Fibroblast of skin of right biceps (primary cell): ENCODE results near the gene UBE2G2.

Experiments
- DNase-seq: peaks from one replicate; pipeline ENCODE4 v3.0.0-alpha.2; 2013

The UBE2G2 gene

DNA sequence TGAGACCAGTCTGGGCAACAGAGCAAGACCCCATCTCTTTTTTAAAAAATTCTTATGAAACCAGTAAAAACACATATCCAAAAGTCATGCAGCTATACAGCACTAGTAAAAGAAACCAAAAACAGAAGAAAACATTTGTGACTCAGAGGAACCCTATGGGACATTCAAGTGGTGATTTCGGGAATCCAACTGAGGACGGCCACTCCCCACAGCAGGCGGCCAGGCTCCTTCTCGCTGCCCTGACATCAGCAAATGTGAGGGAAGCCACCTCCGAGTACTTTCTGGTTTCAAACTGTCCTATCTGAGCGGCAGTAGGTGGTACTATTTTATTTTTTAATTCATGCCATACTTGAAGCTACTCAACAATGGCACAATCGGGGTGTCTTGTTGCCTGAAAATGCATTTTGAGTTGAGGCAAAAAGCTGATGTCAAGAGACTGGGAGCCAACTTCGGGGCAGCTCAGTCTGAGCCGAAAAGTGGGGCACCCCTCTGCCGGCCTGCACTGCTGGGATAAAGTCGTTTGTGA is 12.9 kb upstream of the UBE2G2 start:
- DNase-seq, result no peak

DNA sequence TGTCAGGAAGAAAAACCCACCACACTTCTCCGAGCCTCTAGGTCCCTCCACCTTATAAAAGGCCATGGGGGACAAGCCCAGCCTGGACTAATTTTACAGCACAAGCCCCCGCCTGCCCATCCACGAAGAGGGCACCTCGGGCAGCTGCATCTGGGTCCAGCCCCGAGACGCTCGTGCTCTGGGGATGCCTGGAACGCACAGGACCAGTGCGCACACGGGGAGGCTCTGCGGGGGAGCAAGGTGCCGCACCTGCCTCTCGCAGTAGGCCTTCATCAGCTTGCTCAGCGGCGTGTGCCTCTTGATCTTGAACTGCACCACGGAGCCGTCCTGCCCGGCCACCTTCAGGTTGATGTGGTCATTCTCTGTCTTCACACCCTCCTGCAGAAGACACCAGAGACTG is 12.1 kb upstream of the UBE2G2 start:
- no peak for DNase-seq

DNA sequence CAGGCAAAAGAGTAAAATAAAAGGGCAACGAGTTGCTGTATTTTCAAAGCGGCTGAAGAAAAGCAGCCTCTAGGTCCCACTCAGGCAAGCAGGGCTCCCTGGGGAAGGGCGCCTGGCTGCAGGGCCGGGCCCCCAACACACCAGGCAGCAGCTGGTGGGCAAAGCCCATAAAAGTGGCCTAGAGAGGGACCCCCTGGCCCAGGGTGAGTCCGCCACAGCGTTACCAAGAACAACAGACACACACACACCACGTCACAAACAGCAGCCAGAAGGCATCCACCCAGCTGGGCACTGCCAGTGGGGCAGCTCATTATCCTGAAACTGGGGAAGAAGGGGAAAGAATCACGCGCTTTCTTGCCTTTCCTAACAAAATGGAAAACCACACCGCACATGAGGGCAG is 11.5 kb upstream of the UBE2G2 start:
- no peak for DNase-seq

DNA sequence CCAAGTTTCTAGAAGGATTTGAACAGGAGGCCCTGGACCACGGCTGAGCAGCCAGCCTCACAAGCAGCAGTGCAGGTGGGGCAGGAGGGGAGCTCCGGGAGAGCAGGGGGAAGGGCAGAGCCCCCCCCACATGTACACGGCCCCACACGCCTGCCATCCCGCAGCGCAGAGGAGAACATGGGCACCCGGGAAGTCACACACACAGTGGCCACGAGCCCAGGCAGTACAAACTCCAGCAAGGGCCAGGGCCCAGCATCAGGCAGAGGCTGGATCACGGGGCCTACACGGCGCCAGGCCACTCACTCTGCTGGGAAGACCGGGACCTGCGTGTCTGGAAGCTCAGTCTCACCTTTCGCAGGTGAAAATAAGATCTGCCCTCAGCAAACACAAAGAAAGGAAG is 11.0 kb upstream of the UBE2G2 start:
- DNase-seq, result no peak

DNA sequence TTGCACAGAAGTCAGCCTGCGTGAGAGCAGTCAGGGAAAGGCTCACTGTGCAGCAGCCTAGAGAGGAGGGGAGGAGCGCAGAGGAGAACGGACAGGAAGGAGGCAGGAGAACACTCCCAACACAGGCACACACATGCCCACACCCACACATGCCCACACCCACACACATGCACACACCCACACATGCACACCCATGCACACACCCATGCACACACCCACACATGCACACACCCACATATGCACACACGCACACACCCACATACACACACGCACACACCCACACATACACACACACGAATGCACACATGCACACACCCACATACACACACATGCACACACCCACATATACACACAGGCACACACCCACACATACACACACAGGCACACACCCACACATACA is 9.2 kb upstream of the UBE2G2 start:
- DNase-seq, result no peak

DNA sequence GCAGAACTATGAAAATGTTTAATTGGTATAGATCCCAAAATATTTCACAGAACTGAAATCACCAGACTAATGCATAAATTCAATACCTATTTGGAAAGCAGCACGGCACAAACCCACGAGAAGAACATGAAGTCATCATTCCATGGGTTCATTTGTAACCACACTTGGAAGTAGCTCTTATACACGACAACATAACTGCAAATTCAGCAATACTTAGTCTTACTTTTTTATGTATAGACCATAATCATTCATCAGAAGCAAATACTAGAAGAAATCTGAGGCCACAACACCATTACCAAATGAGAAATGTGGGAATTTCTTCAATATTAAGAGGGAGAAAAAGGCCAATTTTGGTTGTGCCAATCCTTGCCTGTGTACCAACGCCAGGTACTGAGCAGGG is 4.2 kb upstream of the UBE2G2 start:
- no peak for DNase-seq

DNA sequence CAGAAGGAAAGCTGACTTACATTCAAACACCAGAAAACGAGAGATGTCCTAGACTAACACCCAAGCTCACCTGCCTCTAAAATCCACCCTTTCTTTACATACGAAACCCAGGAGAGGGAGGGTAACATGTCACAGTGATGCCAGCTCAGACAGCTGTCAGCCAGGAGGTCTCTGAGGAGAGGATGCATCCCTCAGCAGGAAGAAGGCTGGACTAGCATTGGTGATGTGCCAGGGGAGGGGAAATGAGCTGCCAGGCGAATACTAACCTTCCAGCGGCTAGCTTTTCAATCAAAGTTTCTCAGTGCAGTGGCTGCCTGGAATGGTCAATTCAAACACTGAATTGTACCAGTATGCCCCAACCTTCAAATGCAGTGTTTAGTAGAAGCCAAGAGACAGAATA is 3.6 kb upstream of the UBE2G2 start:
- DNase-seq, result no peak

DNA sequence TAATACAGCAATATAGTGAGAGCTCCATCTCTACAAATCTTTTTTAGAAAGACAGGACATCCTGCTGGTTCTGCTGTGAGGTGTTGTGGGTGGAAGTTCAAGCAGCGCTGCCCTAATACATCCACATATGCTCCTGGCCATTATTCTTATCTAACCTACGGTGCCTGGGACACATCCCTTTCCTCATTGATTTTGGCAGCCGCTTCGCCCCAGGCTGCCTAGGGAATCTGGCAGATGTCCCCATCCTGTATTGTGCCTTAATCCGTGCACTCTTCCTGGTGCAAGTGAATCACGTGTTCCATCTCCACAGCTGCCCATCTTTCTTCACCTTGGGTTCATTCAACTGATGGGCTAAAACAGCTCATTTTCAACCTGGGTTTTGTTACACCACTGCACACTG is 3.1 kb upstream of the UBE2G2 start:
- no peak for DNase-seq

DNA sequence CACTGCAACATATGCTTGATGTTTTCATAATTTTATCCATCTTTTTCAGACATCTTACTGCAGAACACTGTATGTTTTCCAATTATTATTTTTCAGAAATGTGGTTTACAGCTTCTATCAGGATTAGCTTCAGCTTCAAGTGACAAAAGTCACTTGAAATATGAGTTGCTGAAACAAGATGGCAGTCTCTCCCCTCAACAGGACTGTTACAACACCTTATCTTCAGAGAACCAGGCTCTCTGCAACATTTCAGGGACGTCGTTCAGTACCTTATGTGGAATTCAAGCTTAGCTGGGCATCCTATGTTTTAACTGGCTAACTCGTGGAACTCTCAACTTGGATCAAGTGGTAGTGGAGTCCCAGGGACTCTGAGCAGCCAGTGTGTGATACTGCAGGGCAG is 2.0 kb upstream of the UBE2G2 start:
- no peak for DNase-seq

DNA sequence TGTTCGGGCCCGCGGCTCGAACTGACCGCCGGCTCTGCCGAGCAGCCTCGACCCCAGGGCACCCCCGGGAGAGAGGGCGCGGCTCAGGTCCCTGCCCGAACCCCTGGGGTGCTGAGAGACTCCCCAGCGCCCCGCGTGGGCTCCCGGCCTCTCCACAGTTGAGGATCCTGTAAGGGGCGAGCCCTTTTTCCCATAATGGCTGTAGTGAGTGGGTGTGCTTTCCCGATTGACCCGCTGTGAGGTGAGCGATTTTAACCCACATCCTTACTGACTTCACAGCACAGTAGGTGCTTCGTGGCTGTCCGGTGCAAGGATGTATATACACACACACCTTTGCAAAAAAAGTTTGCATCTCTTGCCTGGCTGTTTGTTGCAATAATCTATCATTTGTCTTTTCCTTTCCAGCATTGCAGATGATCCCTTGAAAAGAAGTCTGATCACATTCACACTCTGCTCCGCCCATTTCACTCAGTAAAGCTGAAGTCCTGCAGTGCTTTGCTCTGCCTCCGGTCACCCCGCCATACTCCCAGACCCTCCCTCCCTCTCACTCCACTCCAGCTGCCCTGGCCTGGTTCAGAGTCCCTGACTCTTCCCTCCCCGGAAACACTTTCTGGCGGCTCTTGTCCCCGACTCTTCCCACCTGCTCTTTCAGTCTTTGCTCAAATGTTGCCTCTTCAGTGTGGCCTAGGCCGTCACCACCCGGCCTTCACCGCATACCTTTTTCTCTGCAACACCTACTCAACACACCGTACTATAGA is 955 bp upstream of the UBE2G2 start:
- DNase-seq, result no peak

DNA sequence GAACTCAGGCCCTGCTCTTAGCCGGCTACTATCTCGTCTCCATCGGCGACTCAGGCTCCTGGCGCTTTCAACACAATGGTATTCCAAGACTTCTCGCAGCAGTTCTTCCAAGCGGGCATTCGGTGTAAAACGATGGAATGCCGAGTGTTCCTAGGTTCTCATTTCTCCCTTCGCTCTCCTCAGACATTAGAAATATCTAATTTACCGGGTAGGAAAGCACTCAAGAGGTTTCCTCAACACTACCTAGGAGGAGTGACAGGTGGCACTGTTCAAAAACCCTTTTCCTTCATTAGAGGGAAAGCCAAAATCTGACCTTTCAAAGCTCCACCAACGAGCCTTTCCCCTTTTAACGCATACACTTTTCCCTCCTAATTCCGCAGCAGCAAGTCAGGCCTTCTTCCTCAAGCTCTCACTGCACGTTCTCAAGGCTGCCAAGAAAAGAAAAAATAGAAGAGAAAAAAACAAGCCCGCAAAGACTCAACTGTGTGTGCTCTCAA is 601 bp downstream of the UBE2G2 start:
- peak; percentile 33 for DNase-seq

DNA sequence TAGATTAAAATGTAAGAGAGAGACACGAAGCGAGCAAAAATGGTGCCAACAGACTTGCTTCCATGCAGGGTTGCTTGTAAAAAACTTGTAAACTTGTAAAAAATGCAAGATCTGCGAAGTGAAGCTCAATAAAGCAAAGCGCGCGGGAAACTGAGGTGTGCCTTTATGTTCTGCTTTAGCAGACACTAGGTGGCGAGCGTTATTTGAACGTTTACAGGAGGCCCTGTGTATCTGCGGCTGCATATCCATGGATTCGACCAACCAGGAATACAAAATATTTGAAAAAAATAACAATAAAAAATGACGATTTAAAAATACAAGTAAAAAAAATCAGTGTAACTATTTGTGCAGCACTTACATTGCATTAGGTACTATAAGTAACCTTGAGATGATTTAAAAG is 1.5 kb downstream of the UBE2G2 start:
- DNase-seq, result peak; percentile 52

DNA sequence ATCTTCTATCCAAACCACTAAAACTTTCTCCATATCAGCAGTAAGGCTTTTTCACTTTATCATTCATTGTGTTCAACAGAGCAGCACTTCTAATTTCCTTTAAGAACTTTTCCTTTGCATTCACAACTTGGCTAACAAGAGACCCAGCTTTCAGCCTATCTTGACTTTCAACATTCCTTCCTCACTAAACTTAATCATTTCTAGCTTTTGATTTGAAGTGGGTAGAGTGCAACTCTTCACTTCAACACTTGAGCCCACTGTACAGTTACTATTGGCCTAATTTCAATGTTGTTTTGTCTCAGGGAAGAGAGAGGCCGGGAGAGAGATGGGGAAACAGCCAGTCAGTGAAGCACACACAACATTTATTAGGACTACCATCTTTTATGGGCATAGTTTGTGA is 2.0 kb downstream of the UBE2G2 start:
- DNase-seq, result no peak

DNA sequence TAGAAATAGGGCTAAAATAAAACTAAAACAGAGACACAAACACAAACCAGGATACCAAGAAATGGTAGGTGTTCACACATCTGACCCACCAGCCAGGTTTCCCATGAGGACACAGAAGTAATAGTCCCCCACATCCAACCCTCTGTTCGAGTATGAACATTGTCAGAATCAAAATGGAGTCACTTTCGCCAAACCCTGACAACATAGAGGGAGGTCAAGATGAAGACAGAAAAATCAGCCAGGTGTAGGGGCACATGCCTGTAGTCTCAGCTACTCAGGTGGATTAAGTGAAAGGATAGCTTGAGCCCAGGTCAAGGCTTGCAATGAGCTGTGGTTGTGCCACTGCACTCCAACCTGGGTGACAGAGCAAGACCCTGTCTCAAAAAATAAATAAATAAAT is 3.8 kb downstream of the UBE2G2 start:
- no peak for DNase-seq

DNA sequence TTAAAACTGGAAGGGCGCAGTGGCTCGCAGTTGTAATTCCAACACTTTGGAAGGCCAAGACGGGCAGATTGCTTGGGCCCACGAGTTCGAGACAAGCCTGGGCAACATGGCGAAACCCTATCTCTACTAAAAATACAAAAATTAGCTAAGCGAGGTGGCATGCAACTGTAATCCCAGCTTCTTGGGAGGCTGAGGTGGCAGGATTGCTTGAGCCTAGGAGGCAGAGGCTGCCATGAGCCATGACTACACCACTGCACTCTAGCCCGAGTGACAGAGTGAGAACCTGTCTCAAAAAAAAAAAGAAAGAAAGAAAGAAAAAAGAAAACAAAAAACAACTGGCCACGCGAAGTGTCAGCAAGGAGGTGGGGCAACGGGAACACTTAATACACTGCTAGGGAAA is 6.3 kb downstream of the UBE2G2 start:
- DNase-seq, result no peak

DNA sequence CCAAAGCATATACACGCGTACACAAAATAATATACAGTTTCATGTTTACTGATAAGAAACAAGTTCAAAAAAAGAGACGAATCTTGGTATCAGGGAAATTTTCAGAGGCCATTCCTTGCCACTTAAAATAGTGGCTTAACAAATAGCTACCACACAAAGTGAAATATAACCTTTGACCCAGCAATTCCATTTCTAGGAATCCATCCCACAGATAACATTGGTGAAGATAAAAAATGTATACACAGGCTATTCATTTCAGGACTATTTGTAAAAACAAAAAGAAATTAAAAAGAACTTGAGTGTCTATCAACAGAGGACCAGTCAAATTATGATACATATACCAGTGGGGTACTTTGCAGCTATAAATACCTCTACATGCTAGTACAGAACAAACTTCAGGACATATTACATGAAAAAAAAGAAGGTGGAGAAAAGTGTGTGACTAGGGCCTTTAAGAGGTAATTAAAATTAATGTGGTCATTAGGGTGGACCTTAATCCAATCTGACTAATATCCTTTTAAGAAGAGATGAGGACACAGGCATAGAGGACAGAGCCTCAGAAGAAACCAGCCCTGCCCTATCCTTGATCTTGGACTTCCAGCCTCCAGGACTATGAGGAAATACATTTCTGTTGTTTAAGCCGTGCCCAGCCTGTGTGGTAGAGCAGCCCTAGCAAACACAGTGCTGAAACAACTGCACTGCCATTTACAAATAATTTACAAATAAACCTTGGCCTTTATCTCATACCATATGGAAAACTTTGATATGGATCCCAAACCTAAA is 7.8 kb downstream of the UBE2G2 start:
- no peak for DNase-seq

DNA sequence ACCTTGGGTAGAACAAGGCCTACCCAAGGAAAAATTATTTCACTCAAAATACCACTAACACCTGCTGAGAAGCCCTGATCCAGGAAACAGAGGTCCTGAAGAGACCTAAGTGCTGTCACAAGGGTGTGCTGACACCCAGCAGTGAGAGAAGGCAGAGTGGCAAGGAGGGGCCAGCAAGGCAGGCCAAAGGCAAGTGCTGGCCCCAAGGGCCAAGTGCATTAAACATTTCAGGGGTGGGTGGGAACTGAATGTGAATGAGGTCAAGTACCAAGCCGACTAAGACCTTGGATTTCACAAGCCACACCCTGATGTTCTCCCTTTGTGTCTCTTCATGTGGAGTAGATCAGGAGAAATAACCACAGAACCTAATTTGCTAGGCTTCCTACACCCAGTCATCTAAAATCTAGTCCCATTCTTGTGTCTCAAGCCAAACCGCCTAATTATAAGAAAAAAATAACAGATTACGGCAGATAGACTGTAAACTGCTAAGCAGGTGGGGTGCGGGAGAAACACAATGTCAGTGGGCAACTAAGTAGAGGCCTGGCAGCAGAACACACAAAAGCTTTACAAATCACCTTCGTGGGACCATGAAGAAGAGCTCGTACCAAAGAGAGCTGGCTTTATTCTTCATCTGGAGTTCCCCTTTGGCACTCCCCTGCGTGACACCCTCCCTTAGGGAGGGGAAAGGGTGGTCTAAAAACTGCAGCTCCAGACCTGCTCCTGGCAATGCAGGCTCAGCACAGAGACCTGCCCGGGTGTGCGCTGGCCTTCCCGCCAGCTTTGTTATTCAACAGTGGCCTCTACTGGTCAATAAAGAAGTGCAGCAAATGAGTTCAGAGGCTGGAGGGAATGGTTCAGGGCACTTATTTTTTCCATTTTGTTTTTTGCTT is 8.7 kb downstream of the UBE2G2 start:
- DNase-seq, result peak; percentile 52

DNA sequence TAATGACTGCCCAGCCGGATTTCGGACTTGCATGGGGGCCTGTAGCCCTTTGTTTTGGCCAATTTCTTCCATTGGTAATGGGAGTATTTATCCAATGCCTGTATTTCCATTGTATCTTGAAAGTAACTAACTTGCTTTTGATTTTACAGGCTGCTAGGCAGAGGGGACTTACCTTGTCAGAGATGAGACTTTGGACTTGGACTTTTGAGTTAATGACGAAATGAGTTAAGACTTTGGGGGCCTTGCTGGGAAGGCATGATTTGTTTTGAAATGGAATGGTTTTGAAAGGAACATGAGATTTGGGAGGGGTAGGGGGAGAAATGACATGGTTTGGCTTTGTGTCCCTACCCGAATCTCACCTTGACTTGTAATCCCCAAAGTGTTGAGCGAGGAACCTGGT is 9.6 kb downstream of the UBE2G2 start:
- DNase-seq, result no peak

DNA sequence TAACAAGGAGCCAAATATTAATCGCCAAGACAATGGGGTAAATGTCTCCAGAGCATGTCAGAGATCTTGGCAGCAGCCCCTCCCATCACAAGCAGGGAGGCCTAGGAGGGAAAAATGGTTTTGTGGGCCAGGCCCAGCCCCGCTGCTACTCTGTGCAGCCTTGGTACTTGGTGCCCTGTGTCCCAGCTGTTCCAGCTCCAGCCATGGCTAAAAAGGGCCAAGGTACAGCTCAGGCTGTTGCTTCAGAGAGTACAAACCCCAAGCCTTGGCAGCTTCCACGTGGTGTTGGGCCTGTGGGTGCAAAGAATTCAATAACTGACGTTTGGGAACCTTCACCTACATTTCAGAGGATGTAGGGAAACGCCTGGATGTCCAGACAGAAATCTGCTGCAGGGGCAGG is 10.4 kb downstream of the UBE2G2 start:
- DNase-seq, result no peak

DNA sequence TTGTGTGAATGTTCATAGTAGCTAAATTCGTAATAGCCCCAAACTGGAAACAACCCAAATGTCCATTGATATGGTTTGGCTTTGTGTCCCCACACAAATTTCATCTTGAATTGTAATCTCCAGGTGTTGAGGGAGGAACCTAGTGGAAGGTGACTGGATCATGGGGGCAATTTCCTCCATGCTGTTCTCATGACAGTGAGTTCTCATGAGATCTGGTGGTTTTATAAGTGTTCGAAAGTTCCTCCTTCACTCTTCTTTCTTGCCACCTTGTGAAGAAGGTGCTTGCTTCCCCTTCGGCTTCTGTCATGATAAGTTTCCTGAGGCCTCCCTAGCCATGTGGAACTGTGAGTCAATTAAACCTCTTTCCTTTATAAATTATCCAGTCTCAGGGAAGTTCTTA is 11.3 kb downstream of the UBE2G2 start:
- no peak for DNase-seq

DNA sequence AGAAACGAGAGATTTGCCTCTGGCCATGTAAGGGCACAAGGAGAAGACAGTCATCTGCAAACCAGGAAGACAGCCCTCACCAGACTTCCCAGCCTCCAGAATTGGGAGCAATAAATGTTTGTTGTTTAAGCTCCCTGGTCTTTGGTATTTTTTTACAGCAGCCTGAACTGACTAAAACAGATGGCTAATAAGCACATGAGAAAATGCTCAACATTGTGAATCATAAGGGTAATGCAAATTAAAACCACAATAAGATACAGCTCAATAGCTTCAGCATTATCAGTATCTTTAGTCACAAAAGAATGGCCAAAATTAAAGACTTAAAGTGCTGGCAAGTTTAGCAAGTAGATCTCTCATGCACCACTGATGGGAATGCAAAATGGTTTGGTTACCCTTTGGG is 11.7 kb downstream of the UBE2G2 start:
- peak; percentile 39 for DNase-seq

DNA sequence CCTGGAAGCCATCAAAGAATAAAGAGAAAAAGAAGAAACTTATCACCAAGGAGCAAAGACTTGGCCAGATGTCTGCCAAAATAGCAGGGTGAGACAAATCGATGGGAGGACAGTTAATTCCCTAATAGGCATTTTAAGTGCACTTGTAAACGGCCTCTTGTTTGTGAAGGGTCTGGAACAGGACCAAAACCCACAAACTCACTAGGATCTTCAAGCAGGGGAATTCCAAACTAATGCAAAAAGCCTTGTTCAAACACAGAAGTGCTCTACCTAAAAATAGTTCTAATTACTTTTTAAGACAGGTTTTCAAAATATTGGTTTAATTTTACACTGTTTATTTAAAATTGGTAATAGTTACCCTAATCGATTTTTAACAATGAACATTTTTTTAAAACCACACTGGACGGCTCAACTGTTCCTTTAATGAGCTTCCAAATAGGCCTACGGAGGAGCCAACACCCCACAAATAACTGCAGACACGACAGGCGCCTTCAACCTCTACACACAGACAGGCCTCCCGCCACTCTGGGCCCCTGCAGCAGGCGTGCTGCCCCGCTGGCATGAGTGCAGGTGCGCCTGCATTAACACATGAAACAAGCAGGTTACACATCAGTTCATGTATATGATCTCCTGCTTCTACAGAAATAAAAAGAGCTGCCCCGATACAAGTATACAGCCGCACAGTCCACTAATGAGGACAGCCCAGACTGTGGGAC is 15.8 kb downstream of the UBE2G2 start:
- no peak for DNase-seq

DNA sequence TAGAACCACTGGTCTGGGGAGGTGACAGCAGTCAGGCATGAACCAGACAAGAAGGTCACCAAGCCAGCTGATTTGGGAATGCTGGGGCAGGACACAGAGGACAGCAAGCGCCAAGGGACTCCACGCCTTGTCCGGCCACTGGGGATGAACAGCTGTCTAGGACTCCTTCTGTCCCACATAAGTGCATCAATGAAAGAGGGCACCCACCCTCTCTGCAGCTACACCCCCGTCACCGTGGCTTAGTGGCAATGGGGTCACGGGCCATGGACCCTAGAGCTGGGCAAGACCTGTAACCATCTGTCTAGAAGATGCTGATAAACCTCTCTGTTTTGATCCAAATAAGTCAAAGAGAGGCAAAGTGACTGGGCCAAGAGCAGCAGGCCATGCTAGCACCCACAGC is 16.8 kb downstream of the UBE2G2 start:
- DNase-seq, result no peak
